ENCODE results near the gene S1PR4.

- TF ChIP-seq EZH2phosphoT487 (IDR thresholded peaks at IDR 0.05; ENCODE audit: insufficient read depth, low read depth) (no peak), EZH2 (IDR thresholded peaks at IDR 0.05; ENCODE audit: insufficient read depth, poor library complexity, severe bottlenecking) (no peak)
Observed at GRCh38 chr19:3188627-3189596, 10.3 kb downstream of the S1PR4 start.
